NCI-H1436 (cell line): ENCODE results near the gene UPP1.
"Not testable (repeated sequence)": the region's sequence is repeated elsewhere in the genome, so short reads cannot be mapped to it uniquely, and the experiment has no call there.

ENCODE experiments used
- DNase-seq: peaks from one replicate; lab custom pipeline; 2025; lab: John Stamatoyannopoulos, UW

Gene UPP1

GRCh38 chr7:48112401-48113165 lies 23.5 kb downstream of the UPP1 start:
- DNase-seq: no peak

- DNase-seq: no peak
Observed at GRCh38 chr7:48113275-48113674, 24.2 kb downstream of the UPP1 start.

- no peak for DNase-seq
Observed at GRCh38 chr7:48114115-48114514, 25.1 kb downstream of the UPP1 start.

GRCh38 chr7:48114589-48114988 lies 25.5 kb downstream of the UPP1 start:
- DNase-seq: no peak

GRCh38 chr7:48116043-48116442 lies 27.0 kb downstream of the UPP1 start:
- no peak for DNase-seq

- DNase-seq: no peak
Observed at GRCh38 chr7:48118041-48118440, 29.0 kb downstream of the UPP1 start.

- DNase-seq: not testable (repeated sequence)
Observed at GRCh38 chr7:48120536-48120935, 31.5 kb downstream of the UPP1 start.

GRCh38 chr7:48126037-48126436 lies 37.0 kb downstream of the UPP1 start:
- no peak for DNase-seq

- no peak for DNase-seq
Observed at GRCh38 chr7:48130658-48131108, 41.6 kb downstream of the UPP1 start.

- DNase-seq: no peak
Observed at GRCh38 chr7:48132792-48133191, 43.7 kb downstream of the UPP1 start.

GRCh38 chr7:48139459-48139858 lies 50.4 kb downstream of the UPP1 start:
- no peak for DNase-seq

GRCh38 chr7:48140001-48140681 lies 51.1 kb downstream of the UPP1 start:
- no peak for DNase-seq

GRCh38 chr7:48141521-48141920 lies 52.5 kb downstream of the UPP1 start:
- DNase-seq: no peak

- DNase-seq: no peak
Observed at GRCh38 chr7:48144291-48144768, 55.3 kb downstream of the UPP1 start.

- no peak for DNase-seq
Observed at GRCh38 chr7:48147078-48147591, 58.1 kb downstream of the UPP1 start.

- DNase-seq: not testable (repeated sequence)
Observed at GRCh38 chr7:48147690-48148089, 58.6 kb downstream of the UPP1 start.

- DNase-seq: no peak
Observed at GRCh38 chr7:48148311-48148710, 59.2 kb downstream of the UPP1 start.

- no peak for DNase-seq
Observed at GRCh38 chr7:48149058-48149457, 60.0 kb downstream of the UPP1 start.

GRCh38 chr7:48150086-48150485 lies 61.0 kb downstream of the UPP1 start:
- no peak for DNase-seq

- DNase-seq: no peak
Observed at GRCh38 chr7:48154792-48155413, 65.8 kb downstream of the UPP1 start.
